C4-2B (cell line): ENCODE data around the gene PPARA.

ENCODE experiments used
- CTCF ChIP-seq: fragments of 450-650 bp; conservative IDR thresholded peaks from 2 replicates; pipeline ENCODE4 v1.5.1; 2017; ENCODE audit warnings: mild to moderate bottlenecking
- ZFX ChIP-seq: fragments of 450-650 bp; IDR thresholded peaks from 2 replicates; pipeline ENCODE4 v1.6.1; 2017

GRCh38 chr22:46129390-46130041, 20.8 kb upstream of the PPARA start:
- TF ChIP-seq CTCF (no peak), ZFX (peak; percentile 95; the same call in 1 of the 2 replicates)
